Right kidney (tissue), 1 donor: ENCODE measurements around the gene UQCC3.
"Not testable (repeated sequence)": the region's sequence is repeated elsewhere in the genome, so short reads cannot be mapped to it uniquely, and the experiment has no call there.

ENCODE experiments used
- DNase-seq: peaks from one replicate; pipeline ENCODE4 v3.0.0-alpha.2; 2016

Gene UQCC3

DNA sequence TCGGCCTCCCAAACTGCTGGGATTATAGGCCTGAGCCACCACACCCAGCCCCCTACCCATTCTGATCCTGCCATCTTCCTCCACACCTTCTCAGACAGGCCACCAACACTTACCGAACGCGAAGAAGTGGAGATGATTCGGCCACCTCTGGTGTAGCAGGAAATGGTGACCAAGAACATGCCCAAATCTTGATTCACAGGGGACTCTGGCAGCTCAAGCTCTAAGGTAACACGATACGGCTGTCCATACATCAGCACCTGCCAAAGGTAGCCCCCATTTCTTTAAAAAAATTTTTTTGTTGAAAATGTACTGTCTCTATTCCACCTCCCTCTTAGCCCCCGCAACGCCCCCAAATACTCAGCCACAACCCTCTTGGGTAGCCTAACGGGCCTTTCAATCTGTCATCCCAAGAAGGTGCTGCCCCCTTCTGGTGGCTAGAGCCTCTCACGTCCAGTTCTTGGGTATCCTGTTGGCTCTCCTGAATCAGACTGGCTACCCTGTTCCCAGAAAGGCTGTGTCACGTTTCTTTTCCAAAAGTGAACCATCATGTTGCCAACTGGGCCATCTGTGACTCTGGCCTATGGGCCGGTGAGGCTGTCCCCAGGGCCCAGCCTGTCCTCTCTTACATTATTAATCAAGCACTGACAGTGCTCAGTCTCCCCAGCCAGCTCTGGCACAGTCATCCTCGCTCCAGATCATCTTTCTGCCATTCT lies 23.1 kb downstream of the UQCC3 start:
- peak; percentile 51 for DNase-seq

DNA sequence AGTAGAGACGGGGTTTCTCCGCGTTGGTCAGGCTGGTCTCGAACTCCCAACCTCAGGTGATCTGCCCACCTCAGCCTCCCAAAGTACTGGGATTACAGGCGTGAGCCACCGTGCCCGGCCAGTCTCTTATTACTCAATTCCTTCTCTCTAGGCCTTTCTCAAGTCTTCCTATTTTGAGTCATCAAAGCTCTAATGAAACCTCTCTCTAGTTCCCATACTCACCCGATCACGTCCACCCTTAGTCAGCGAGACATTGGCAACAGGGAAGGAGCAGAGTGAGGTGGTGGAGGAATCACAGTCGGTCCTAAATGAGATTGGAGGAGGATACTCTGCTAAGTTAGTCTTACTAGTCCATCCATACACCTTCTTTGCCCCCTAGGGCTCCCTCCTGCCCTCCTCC lies 30.8 kb downstream of the UQCC3 start:
- DNase-seq, result no peak

DNA sequence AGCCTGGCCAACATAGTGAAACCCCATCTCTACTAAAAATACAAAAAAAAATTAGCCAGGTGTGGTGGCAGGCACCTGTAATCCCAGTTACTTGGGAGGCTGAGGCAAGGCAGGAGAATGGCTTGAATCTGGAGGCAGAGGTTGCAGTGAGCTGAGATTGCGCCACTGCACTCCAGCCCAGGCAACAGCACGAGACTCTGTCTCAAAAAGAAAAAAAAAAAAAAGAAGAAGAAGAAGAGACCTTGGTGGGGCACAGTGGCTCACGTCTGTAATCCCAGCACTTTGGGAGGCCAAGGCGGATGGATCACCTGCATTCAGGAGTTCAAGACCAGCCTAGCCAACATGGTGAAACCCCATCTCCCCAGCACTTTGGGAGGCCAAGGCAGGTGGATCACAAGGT lies 32.4 kb downstream of the UQCC3 start:
- not testable (repeated sequence) for DNase-seq

DNA sequence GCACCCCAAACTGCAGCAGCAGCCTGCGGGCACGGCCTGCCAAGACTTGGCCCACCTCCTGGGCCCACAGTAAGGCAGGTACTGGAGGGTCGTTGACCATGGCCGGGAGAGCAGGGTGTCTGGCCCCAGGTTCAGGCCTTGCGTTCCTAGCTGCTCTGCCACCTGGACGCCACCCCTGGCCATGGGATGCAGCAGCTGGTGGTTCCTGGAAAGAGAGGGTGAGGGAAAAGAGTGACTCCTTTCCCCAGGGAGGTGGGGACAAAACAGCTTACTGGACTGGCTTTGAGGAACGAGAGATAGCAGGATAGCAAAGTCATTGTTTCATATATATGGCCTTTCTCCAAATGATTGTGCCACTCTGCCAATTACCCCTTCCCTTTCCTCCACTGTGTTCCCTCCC lies 33.9 kb downstream of the UQCC3 start:
- peak; percentile 12 for DNase-seq

DNA sequence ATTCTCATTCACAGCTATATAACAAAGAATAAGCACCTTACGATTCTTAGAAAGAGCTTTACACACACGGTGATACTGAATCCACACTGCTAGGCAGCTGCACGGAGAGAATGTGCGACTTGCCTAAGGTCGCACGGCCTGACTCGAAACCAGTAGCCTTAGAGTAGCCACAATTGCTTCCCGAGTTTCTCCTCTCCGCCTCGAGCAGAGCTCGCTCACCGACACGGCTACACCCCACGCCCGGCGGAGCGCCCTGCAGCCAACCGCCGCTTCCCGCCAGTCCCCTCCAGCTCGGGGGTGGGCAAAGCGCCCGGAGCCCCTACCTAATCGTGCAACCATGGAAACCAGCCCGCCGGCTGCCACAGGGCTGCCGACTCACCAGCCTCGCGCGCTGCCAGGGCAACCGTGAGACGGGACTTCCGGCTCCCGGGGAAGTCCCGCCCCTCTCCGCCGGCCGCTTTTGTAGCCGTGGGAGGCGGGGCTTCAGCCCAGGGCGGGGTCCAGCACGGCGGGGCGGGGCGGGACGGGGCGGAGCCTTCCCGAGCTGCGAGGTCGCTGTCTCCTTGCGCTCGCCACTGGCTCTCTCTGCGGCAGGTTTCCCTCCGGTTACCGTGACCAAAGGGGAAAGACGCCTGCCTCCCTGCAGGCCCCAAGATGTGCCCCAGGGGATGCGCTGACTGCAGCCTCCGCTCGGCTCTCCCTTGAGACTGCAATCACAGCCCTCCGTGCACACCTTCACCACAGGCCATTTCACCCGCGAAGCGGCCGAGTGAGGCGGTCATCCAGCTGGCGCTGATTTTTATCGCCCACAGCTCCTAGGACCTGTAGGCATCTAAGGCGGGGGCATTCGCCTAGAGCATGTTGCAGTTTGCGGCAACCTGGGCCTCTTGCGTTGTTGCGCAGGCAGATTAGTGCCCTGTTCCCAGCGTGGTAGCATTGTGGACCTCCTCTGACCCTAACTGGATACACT lies 34.7 kb downstream of the UQCC3 start:
- DNase-seq, result peak; percentile 89

DNA sequence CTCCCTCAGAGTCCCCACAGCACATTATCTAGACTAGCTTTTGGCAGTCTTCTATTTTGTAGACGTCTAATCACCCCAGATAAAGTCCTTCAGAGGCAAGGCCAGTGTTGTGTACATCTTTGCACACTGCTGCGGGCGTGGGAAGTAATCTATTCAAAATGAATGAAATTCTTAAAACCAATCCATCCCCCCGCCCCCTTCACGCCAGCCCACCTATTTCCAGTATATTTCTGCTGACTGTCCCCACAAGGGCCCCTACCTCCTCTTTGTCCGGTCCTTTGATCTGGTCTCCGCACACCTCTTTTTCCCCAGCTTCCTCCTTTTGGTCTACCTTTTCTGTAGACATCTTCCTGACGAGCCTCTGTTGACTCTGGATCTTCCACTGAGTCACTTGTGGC lies 35.4 kb downstream of the UQCC3 start:
- no peak for DNase-seq

DNA sequence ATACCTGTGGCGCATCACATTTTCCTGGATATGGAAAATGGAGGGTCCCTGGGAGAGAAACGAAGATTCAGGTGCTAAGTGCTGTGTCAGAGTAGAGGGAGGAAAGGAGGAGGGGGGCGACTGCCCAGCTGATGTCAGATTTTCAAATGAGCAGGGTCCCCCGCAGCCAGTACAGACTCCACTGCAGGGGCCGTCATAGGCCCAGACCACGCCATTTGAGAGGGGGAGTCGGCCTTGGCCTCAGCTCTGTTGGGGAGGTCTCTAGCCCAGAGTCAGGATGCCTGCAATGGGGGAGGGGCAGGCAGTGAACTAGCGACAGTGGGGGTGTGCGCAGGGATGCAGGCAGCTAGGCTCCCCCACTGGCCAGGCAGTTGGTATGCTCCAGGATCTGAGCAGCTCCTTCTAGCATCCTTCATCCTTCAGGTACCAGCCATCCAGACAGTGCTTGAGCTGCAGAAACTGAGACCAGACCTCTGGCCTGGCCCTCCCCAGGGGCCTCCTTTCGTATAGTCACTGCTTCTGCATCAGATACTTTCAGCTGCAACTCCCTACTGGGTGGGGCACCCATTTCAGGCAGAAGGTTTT lies 35.9 kb downstream of the UQCC3 start, which contains the start of the genes BSCL2 and GNG3:
Gene BSCL2 (minus strand): TSS at position 148 of the 585 bp plus-strand sequence. CDS start 229 bp downstream, outside the sequence.
Gene GNG3 (plus strand): TSS at position 400 of the 585 bp plus-strand sequence. CDS start 620 bp downstream, outside the sequence.
- peak; percentile 68 for DNase-seq

DNA sequence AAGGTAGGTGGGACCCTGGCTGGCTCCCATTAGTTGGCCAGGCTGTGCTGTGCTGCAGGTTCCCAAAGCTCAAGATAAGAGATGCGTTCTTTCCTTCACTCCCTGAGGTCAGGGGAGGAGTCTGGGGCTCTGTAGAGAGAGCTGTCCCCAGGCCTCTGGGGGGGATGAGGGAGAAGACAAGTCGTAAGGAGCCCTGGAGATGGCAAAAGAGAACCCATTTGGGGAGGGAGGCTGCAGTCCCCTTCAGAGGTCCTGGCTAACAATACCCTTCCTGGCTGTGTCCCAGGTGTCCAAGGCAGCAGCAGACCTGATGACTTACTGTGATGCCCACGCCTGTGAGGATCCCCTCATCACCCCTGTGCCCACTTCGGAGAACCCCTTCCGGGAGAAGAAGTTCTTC lies 36.9 kb downstream of the UQCC3 start:
- DNase-seq, result no peak

DNA sequence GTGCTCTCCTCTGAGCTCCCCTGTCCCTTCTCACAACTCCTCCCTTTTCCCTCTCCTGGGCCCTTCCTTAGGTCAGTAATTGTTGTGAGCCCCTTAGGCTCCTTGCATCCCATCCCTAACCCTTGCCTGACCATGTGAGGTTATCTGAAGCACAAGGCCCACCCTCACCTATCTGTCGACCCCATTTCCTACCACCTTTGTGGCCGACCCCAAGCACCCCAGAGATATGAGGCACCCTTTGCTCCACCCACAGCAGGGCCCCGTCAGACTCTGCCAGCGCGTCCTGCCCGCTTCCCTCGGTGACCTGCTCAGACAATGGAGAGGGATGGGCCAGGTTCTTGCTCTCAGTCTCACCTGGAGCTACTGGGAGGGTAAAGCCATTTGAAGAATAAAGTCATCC lies 37.3 kb downstream of the UQCC3 start:
- no peak for DNase-seq

DNA sequence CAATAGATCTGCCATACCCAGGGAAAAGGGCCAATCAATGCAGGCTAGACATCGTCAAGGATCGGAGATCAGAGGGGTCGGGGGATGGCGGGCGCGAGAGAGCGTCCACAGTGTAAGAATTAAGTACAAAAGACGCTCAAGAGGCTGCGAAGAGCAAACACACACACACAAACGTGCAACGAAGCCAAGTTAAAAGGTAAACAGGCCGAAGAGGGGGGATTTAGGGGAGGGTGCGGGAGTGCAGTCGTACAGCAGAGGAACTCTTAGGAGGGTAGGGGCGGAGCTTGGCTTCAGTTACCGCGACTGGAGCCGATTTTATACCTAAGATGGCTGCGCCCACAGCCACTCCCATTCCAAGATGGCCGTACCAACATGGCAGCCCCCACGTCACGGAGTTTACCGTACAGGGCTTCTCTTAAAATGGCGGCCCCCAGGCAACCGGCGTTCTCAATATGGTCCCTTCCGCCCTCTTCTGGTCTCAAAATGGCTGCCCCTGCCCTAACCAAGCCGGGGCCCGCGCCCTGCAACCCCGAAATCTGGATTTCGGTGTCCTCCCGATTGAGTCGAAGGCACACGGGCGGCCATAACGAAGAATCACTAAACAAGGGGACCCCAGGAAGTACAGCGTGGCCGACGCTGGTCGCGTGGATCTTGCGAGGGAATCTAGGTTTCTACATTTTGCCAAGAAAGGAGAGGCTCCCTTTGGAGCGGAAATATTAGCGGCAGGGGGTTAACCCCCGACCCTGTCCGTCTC lies 38.0 kb downstream of the UQCC3 start:
- DNase-seq, result peak; percentile 89

DNA sequence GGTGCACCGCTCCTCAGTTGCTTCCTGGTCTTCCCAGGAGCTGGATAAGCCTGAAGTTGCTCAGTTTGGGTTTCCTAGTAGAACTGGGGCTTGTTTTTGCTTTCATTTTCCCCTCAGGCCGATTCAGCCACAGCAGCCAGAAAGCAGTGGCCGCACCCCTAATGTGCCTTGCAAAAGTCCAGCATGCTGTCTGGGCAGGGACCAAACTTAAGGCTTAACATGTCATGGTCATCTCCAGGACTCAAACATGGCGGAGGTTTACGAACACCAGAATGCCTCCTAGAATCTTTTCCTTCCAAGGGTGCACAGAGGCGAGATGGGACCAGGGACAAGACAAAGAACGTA lies 38.5 kb downstream of the UQCC3 start:
- DNase-seq, result no peak

DNA sequence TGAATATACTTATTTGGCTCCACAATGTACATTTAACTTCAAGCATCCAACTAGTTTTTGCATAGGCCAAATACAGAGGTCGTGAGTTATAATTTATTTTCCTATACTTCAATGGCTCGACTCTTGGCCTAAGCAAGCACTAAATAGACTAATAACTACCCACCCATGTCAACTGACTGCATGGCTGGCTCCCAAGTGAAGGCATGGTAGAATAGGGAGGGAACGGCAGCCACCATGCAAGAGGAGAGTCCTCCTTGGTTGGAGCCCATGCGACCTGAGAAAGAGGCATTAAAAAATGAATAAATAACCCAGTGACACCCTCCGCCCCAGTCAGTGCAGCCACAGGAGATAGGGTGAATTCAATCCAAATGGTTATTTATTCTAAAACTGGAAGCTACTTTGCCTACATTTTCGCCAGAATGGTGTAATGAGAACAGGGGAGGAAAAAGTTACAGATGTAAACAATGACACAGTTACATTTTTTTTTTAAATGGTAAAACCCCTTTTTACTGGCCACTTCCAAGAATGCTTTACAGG lies 40.9 kb downstream of the UQCC3 start:
- DNase-seq, result no peak

DNA sequence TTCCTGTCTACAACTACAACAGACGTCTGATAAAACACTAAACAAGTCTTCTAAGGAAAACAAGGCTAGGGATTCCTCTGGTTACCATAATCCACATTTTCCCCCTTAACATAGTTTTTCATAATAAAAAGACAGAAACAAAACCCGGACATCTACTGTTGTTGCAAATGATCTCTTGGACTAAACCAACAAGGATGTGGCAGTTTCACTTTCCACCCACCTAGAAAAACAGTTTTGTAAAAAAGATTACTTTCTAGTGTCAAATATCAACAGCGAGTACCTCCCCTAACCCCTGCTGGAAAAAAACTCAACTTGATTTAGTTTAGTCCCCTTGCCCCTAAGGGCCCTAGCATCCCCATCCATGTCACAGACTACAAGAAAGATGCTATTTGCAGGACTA lies 41.4 kb downstream of the UQCC3 start:
- no peak for DNase-seq

DNA sequence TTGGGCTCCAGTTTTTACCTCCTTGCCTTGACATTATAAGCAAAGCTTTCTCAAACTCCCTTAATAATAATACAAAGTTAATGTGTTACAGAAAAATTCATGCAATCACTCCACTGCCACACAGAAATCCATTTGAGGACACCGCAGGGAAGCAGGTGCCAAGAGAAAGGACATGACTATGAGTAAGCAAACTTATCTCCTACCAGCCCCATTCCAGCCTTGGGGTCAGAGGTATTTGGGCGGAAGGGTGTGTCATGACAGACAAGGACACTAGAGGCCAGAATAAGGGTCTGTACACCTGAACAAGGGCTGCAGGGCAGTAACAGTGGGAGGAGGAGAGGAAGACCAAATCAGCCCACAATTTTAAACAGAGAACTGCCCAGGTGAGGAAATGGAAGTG lies 41.9 kb downstream of the UQCC3 start:
- DNase-seq, result no peak

DNA sequence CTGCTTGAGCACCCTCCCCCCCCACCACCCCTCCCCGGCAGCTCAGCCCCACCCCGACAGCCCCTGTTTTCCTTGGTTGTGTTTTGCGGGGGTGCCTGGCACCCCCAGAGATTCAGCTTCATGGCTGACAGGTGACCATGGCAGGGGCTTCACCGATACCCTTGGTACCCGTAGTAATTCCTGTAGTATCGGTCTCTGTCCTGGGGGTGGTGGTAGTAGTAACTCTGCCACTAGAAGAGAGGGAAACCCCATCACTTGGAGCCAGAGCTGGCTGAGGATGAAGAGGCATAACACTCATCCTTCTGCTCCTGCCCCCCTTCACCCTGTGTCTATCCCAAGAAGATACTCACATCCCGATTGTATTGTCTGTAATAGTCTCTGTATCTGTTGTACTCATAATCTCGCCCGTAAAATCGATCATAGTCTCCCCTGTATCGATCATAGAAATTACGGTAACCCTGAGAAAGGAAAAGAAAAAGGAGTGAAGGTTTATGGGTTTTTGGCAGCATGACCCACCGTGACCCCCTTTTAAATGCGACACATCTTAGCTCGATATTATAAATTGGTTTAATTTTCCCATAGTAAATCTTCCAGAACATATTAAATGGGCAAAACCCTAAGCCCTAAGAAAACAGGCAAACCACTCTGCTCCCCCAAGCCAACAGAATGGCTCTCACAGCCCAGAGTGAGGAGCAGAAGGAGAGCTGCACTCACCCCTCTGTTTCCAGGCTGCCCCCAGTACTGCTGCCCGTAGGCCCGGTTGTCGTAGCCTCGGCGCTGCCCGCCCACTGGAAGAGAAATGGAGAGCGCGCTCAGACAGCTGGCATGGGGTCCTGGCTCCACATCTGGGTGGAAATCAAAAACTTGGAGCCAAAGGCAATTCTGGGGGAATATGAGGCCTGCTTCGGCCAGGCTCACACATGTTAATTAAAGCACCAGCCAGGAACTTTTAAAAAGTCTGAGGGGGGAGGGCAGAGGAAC lies 44.0 kb downstream of the UQCC3 start:
- DNase-seq, result no peak

DNA sequence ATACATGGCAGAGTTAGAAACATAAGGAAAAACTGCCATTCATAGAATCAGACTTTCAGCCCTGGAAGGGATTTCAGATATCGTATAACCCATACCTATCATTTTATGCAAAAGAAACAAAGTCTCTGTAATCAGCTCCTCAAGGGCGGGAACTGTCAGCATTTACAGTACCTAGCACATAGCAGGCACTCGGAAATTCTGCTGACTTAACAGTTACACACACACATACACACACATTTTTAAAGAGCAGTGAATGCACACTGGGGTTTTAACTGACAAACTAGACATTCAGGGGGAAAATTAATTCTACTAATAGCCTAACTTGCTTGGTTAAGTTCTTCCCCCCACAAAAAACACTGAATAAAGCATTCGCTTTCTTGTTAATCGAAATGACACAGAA lies 44.7 kb downstream of the UQCC3 start:
- DNase-seq, result no peak

DNA sequence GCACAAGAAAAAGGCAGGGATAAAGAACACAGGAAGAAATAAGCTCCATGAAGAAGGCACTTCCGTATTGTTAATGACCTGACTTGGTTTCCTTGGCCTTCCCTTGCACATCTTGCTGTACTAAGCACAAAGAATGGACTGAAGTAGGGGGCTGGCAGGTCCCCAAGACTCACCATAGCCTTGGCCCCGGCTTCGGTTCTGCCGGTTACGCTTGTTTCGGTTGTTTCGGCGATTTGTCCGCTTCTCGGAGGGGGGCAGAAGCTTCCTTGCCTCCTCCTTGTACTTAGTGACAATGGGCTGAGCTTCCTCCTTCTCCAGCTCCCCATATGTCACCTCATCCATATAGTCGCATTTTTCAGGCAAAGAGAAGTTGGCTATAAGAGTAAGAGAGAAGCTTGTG lies 45.3 kb downstream of the UQCC3 start:
- no peak for DNase-seq

DNA sequence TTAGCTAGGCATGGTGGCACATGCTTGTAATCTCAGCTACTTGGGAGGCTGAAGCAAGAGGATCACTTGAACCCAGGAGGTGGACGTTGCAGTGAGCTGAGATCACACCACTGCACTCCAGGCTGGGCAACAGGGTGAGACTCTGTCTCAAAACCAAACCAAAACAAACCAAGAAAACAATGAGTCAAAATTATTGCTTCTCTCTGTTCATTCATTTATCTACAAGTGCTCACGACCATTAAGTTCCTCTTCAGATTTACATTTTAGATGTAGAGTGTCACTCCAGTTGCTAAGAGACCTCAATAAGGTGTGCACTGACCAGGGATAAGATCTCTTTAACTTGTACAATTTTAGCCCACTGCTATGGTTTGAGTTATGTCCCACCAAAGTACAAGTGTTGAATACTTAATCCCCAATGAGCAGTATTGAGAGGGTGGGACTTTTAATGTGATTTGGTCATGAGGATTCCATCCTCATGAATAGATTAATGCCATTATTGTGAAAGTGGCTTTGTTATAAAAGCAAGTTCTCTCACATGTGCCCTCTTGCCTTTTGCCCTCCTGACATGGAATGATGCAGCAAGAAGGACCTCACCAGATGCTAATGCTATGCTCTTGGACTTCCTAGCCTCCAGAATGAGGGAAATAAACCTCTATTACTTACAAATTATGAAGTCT lies 48.0 kb downstream of the UQCC3 start:
- DNase-seq, result no peak

DNA sequence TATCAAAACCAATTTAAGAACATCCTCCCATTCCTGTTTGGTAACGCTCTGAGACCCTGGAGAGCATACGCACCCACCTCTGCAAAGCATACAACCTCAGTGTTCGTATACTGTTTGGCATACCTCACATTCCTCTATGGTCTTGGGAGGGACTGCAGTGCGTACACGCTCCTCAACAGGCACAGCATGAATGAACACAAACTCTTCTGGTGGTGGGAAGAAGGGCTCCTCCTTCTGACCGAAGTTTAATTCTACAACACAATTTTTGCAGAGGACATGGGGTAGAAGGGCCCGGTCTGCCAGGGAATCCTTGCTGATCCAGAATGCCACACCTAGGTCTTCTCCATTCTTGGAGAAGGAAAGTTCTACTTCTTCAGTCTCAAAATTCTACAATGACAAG lies 50.5 kb downstream of the UQCC3 start:
- no peak for DNase-seq
